Activated naive CD4-positive, alpha-beta T cell treated with anti-CD3 and anti-CD28 coated beads, Interleukin-2, amount 50 U/mL, for 72 hours (primary cell): ENCODE data around the gene TRIO. TPM values are rescaled to one million over a fixed set of nuclear protein-coding genes. Genes with fewer than 3 reads are reported as not detected.

Experiments
- ATAC-seq, 2 donors: fragments of 150-1000 bp; cut with Tn5 transposase; 2 replicates each; pipeline ENCODE4 v1.10.0; 2021; ENCODE audit warnings: mild to moderate bottlenecking in 2 of 2, moderate library complexity in 2 of 2
- DNase-seq, 2 donors: peaks; one replicate each; pipeline ENCODE4 v3.0.0; 2021 to 2022; ENCODE audit warnings: low spot score in 2 of 2
- H3K27ac Mint-ChIP-seq, 2 donors: one replicate each; pipeline ENCODE4 v1.8.0; 2022; ENCODE audit warnings: mild to moderate bottlenecking in 2 of 2, mixed read lengths in 2 of 2
- H3K36me3 Mint-ChIP-seq, 2 donors: one replicate each; pipeline ENCODE4 v1.8.0; 2022; ENCODE audit warnings: mixed read lengths in 2 of 2
- H3K9me3 Mint-ChIP-seq, 2 donors: one replicate each; pipeline ENCODE4 v1.8.0; 2022; ENCODE audit warnings: mixed read lengths in 2 of 2
- total RNA-seq, 2 donors: library from RNA; stranded (reverse); gene quantifications; one replicate each; pipeline ENCODE4 v1.2.3, GENCODE V29; 2022

The TRIO gene
- total RNA-seq, 2 donors from 2014 or later, result 13.3 to 18.2 TPM

- Mint-ChIP-seq H3K27ac (no peak overlapping the region), H3K9me3 (no peaks in the 10 kb centered on the region), H3K36me3 (no peaks in the 10 kb centered on the region)
- no peak for ATAC-seq
- DNase-seq, result no peak
These were observed 27.7 kb upstream of the TRIO start for GRCh38 chr5:14115323-14115895.

- H3K36me3 Mint-ChIP-seq, result no peaks in the 10 kb centered on the region
- no peak for ATAC-seq
- no peaks in the 10 kb centered on the region for H3K9me3 Mint-ChIP-seq
- DNase-seq, result no peak
- H3K27ac Mint-ChIP-seq, result no peak overlapping the region
These were observed 24.4 kb upstream of the TRIO start for GRCh38 chr5:14118551-14119320.

GRCh38 chr5:14120176-14120575 lies 23.0 kb upstream of the TRIO start:
- H3K9me3 Mint-ChIP-seq, result no peaks in the 10 kb centered on the region
- DNase-seq (no peak), ATAC-seq (no peak)
- H3K27ac Mint-ChIP-seq, result no peak overlapping the region
- H3K36me3 Mint-ChIP-seq, result no peaks in the 10 kb centered on the region

GRCh38 chr5:14121552-14121951 lies 21.6 kb upstream of the TRIO start:
- ATAC-seq (no peak), DNase-seq (no peak)
- no peaks in the 10 kb centered on the region for H3K36me3 Mint-ChIP-seq
- no peaks in the 10 kb centered on the region for H3K9me3 Mint-ChIP-seq
- H3K27ac Mint-ChIP-seq, result no peak overlapping the region

- H3K36me3 Mint-ChIP-seq, result no peaks in the 10 kb centered on the region
- no peak overlapping the region for H3K27ac Mint-ChIP-seq
- DNase-seq (no peak), ATAC-seq (no peak)
- H3K9me3 Mint-ChIP-seq, result no peaks in the 10 kb centered on the region
These were observed 21.1 kb upstream of the TRIO start for GRCh38 chr5:14122089-14122488.

GRCh38 chr5:14123551-14123950 lies 19.6 kb upstream of the TRIO start:
- DNase-seq (no peak), ATAC-seq (no peak)
- Mint-ChIP-seq H3K9me3 (no peaks in the 10 kb centered on the region), H3K36me3 (no peaks in the 10 kb centered on the region), H3K27ac (no peak overlapping the region)

DNA sequence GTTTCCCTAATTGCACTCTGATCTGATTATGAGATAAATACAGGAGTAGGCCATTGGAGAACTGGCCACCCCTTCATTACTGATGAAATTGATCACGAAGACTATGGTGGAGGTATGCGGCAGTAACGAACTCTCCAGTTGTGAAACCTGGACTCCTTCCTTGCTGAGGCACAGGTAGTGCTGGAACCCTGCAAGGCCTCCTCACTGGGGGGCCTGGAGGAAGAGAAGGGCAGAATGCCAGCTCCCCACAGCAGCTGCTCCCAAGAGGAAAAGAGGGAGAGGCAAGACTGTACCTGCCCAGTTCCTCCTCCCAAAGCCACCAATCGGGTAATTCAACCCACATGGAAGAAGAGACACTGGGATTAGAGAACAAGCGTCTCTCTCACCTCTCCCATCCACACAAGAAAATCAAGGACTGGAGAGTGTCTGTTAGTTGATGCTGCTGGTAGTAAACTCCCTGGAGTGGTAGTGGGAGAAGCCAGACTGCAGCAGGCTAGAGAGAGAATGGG lies 19.1 kb upstream of the TRIO start:
- DNase-seq, result no peak
- Mint-ChIP-seq H3K36me3 (no peaks in the 10 kb centered on the region), H3K27ac (no peak overlapping the region), H3K9me3 (no peaks in the 10 kb centered on the region)
- ATAC-seq, result no peak

- ATAC-seq, result no peak
- Mint-ChIP-seq H3K9me3 (no peaks in the 10 kb centered on the region), H3K27ac (no peak overlapping the region), H3K36me3 (no peaks in the 10 kb centered on the region)
- no peak for DNase-seq
These were observed 17.9 kb upstream of the TRIO start for GRCh38 chr5:14125262-14125661.

GRCh38 chr5:14127587-14127986 lies 15.6 kb upstream of the TRIO start:
- DNase-seq (no peak), ATAC-seq (no peak)
- no peaks in the 10 kb centered on the region for H3K36me3 Mint-ChIP-seq
- no peak overlapping the region for H3K27ac Mint-ChIP-seq
- no peaks in the 10 kb centered on the region for H3K9me3 Mint-ChIP-seq

DNA sequence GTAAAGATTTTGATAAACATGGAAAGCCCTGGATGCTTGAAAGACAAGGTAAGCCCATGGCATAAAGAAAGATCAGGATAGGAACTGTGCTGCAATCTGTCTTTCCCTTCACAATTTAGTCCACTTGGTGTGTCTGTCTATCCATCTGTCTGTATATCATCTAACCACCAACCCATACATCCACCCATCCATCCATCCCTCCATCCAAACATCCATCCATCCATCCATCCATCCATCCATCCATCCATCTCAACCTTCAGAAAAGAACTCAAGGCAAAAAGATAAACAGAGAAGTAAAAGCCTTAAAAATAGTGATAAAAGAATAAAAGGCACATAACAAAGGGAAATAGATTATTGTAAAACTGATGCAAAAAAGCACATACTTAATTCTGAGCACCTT lies 15.1 kb upstream of the TRIO start:
- ATAC-seq (no peak), DNase-seq (no peak)
- Mint-ChIP-seq H3K27ac (no peak overlapping the region), H3K9me3 (no peaks in the 10 kb centered on the region), H3K36me3 (no peaks in the 10 kb centered on the region)

DNA sequence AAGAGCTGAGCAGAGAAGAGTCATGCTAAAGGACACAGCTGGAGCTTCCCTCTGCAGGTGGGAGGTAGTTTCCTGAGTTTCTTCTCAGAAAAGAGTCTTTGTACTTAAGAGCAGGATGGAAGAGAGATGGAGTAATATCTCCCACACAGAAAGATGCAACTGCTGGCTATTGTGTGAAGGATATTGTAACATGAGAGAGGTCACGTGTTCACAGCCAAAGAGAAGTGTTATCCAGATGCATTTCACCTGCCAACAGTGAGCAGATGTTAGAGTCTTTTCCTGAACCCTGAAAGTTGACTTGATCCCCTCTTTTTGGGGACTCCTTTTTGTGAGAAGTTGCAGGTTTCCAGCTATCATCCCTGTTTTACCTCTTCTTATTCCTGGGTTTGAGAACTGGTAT lies 14.0 kb upstream of the TRIO start:
- Mint-ChIP-seq H3K27ac (no peak overlapping the region), H3K36me3 (no peaks in the 10 kb centered on the region), H3K9me3 (no peaks in the 10 kb centered on the region)
- DNase-seq (no peak), ATAC-seq (no peak)

DNA sequence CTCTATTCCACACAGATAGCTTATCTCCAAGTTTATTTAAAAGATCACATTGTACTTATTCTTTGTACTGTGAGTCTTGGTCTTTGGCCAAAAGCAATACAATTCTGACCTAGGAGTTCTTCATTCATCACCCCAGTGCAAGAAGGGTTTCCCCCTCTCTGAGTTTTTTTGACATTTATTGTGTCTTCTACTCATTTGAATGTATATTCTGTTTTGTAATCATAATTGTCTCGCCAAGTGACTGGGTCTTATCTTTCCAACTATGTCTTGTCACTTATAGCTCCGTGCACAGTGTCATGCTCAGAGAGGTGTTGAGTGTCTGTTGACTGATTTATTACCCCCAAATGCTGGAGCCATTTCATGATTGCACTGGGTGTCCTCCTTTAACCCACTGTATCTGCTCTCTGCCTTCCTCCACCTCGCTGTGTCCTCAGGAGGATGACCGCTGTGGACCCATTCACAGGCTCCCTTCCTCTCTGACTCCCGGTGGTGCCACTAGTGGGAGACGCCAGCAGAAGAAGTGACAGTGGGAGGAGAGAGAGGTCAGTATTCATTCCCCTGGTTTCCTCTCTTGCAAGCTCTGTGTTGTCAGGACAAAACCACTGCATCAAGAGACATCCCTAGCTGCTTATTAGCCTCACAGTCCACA lies 11.2 kb upstream of the TRIO start:
- ATAC-seq (no peak), DNase-seq (no peak)
- H3K9me3 Mint-ChIP-seq, result peaks cover 0 to 9% of the 10 kb centered on the region in 2 donors
- H3K27ac Mint-ChIP-seq, result no peak overlapping the region
- H3K36me3 Mint-ChIP-seq, result peaks cover 9 to 11% of the 10 kb centered on the region in 2 donors

DNA sequence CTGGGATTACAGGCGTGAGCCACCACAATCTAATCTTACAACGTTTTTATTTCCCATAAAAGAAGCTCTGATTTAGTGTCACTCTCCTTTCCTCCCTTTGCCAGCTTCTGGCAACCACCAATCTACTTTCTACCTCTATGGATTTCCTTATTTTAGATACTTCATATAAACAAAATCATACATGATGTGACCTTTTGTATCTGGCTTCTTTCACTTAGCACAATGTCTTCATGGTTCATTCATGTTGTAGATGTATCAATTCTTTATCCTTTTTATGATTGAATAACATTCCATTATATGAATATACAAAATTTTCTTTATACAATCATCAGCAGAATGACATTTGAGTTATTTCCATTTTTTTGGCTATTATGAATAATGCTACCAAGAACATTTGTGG lies 9.7 kb upstream of the TRIO start:
- Mint-ChIP-seq H3K36me3 (peaks cover 9 to 16% of the 10 kb centered on the region in 2 donors), H3K9me3 (peaks cover 3 to 9% of the 10 kb centered on the region in 2 donors), H3K27ac (no peak overlapping the region)
- DNase-seq (no peak), ATAC-seq (no peak)

DNA sequence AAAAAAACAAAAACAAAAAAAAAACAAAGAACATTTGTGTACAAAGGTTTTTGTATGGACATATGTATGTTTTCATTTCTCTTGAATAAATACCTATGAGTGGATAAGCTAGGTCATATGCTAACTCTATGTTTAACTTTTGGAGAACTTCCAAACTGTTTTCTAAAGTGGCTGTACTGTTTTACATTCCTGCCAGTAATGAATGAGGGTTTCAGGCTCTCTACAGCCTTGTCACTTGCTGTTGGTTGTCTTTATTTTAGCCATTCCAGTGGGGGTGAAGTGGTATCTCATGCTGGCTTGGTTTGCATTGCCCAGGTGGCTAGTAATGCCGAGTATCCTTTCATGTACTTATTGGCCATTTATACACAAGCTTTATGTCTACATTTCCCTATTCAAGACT lies 9.1 kb upstream of the TRIO start:
- DNase-seq (no peak), ATAC-seq (no peak)
- H3K9me3 Mint-ChIP-seq, result peaks cover 3 to 9% of the 10 kb centered on the region in 2 donors
- peaks cover 9 to 16% of the 10 kb centered on the region in 2 donors for H3K36me3 Mint-ChIP-seq
- no peak overlapping the region for H3K27ac Mint-ChIP-seq

GRCh38 chr5:14134771-14135170 lies 8.4 kb upstream of the TRIO start:
- Mint-ChIP-seq H3K36me3 (peaks cover 9 to 16% of the 10 kb centered on the region in 2 donors), H3K27ac (no peak overlapping the region), H3K9me3 (peaks cover 3 to 9% of the 10 kb centered on the region in 2 donors)
- DNase-seq (no peak), ATAC-seq (no peak)

DNA sequence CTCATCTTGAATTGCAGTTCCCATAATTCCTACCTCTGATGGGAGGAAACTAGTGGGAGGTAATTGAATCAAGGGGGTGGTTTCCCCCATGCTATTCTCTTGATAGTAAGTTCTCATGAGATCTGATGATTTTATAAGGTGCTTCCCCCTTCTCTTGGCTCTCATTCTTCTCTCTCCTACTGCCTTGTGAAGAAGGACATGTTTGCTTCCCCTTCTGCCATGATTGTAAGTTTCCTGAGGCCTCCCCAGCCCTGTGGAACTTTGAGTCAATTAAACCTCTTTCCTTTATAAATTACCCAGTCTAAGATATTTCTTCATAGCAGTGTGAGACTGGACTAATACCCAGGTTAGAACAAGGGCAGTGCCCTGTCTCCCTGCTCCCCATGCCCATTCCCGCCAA lies 7.5 kb upstream of the TRIO start:
- Mint-ChIP-seq H3K9me3 (peaks cover 3 to 9% of the 10 kb centered on the region in 2 donors), H3K36me3 (peaks cover 9 to 16% of the 10 kb centered on the region in 2 donors), H3K27ac (no peak overlapping the region)
- no peak for ATAC-seq
- no peak for DNase-seq

GRCh38 chr5:14136228-14136627 lies 6.9 kb upstream of the TRIO start:
- DNase-seq (no peak), ATAC-seq (no peak)
- Mint-ChIP-seq H3K36me3 (peaks cover 9 to 16% of the 10 kb centered on the region in 2 donors), H3K27ac (no peak overlapping the region), H3K9me3 (peaks cover 3 to 9% of the 10 kb centered on the region in 2 donors)
